GM12874 (cell line): ENCODE data around the gene NCAN.

Source experiments
- TF ChIP-seq, protein P1 (sequence below): IDR thresholded peaks from 2 replicates; pipeline ENCODE4 v1.5.1; 2011; ENCODE audit warnings: low read depth, mild to moderate bottlenecking, control low read depth, low read length, moderate library complexity; ENCODE audit not compliant: insufficient read depth

The NCAN gene

GRCh38 chr19:19240476-19240875 is 28.7 kb downstream of the NCAN start:
- TF ChIP-seq, protein P1, sequence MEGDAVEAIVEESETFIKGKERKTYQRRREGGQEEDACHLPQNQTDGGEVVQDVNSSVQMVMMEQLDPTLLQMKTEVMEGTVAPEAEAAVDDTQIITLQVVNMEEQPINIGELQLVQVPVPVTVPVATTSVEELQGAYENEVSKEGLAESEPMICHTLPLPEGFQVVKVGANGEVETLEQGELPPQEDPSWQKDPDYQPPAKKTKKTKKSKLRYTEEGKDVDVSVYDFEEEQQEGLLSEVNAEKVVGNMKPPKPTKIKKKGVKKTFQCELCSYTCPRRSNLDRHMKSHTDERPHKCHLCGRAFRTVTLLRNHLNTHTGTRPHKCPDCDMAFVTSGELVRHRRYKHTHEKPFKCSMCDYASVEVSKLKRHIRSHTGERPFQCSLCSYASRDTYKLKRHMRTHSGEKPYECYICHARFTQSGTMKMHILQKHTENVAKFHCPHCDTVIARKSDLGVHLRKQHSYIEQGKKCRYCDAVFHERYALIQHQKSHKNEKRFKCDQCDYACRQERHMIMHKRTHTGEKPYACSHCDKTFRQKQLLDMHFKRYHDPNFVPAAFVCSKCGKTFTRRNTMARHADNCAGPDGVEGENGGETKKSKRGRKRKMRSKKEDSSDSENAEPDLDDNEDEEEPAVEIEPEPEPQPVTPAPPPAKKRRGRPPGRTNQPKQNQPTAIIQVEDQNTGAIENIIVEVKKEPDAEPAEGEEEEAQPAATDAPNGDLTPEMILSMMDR: no peak

DNA sequence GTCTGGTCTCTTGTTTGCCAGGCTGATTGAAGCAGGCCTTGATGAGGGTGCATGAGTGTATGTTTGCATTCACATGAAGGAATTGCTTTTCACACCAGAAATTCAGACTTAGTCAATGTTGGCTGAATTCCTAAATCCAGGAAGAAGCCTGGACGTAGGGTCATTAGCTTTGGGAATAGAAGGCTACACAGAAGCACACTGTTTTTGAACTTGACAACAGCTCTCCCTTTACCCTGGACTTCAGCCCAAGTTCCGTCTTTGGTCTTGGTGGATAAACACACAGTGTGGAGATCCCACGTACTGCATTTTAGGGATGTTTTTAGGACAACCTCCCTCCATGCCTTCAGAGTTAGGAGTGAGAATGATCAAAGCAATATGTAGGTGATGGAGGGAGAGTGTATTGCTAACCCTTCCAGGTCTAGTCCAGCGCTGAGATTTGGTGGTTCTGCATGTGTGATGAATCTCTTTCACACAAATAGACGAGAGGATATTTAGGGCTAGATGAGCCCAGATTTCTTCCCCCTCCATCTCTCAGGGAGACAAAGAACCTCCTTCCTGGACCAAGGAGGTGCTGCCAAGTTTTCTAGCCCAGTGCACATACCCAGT is 38.5 kb downstream of the NCAN start:
- TF ChIP-seq, protein P1: no peak

- TF ChIP-seq, protein P1: no peak
These were observed 44.6 kb downstream of the NCAN start for GRCh38 chr19:19256072-19256969.

DNA sequence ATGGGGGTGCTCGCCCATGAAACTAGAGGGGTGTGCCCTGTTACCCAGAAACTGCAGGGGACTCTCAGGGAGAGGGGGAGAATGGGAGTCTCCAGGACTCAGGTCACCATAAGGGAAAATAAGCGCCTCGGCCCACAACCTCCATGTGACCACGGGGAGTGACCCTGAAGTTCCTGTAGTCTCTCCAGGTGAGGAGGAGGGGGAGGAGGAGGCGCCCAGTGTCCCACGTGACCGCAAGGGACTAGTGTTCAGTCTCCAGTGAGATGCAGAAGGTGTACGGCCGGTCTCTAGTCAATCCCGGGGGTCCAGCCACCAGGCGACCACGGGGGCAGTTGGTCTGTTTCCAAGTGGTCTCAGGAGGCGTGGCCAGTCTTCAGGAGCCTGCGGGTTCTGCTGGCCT is 45.4 kb downstream of the NCAN start:
- TF ChIP-seq, protein P1: no peak

GRCh38 chr19:19257836-19258588 is 46.3 kb downstream of the NCAN start:
- TF ChIP-seq, protein P1: no peak

DNA sequence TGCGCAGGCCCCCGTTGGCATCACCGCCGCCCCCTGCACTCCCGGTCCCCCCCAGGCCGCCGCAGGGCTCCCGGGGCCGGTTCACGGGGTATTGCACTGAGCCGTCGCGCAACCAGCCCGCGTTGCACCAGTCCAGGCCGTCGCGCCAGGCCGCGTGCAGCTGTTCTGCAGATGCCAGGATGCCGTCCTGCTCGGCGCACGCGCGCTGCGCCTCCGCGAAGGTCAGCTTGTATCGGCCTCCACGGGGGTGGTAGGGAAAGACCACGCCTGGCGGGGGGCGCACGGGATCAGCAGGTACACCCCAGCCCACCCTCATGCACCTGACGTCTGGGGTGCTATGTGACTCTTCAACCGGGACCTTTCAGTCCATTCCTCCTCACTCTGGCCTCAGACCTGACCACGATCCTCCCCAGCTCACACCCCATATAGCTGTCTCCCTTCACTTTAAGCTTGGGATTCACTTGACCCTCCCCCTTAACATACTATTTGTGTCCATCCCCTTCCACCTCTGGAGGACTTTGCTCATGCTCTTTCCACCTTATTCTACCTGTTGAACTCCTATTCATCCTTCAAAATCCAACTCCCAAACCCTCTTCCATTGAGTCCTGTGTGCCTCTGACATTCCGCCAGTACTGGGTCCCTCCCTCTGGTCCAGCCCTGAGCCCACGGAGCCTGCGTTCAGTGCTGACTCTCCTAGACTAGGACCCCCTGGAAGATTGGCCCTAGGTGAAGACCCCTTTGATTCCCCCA is 47.0 kb downstream of the NCAN start:
- TF ChIP-seq, protein P1: no peak

GRCh38 chr19:19259741-19260140 is 48.0 kb downstream of the NCAN start:
- TF ChIP-seq, protein P1: no peak
